ENCODE data around the gene SMAD1. TPM values are rescaled to one million over a fixed set of nuclear protein-coding genes. Genes with fewer than 3 reads are reported as not detected.
A peak's percentile ranks its signal among the peaks of the same experiment; 100 is the strongest.

SMAD1 gene
- total and polyA plus RNA-seq, 2 of the 4 experiments (the other 2 are of a cell fraction): 11.6 to 17.6 TPM

DNA sequence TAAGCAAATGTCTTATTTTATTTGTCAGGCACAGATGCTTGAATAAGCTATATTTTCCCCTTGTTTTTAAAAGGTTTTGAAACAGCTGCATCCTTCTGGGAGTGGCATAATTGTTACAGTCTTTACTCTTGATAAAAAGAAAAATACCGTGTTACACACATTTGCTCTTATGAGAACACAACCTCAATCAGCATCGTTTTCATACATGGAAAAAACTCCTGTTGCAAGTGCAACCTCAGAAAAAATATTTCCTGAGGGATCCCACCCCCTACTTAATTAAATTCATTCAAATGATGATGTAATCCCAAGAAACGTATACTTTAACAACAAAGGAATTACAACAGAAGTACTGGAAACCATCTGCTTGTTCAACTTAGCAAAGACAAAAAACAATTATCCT lies 58.6 kb downstream of the SMAD1 start:
- Histone ChIP-seq H2AK5ac (ENCODE audit: low read depth, low read length) (no peak overlapping the region), H4K20me1 (ENCODE audit: insufficient read depth, low read length) (no peaks in the 10 kb centered on the region), H3K14ac (replicated peaks; ENCODE audit: low read depth, low read length) (0 out of 2 replicates have a peak overlapping the region, but pooled peaks have one; percentile 29), H3K4me1 (ENCODE audit: control insufficient read depth, insufficient read depth, low read length) (peaks cover 15% of the 10 kb centered on the region), H3K9me3 (ENCODE audit: control insufficient read depth, insufficient read depth, low read length) (no peaks in the 10 kb centered on the region), H2AK9ac (replicated peaks; ENCODE audit: low read depth, low read length, poor library complexity) (no peak overlapping the region), H3K9me1 (ENCODE audit: insufficient read depth, low read length) (peaks cover 4% of the 10 kb centered on the region; the same call in 1 of the 2 replicates), H3K36me3 (ENCODE audit: control insufficient read depth, insufficient read depth, low read length) (peaks cover 7% of the 10 kb centered on the region), H3K4me3 (ENCODE audit: insufficient read depth, low read depth, low read length) (no peak overlapping the region), H3K79me1 (ENCODE audit: low read depth in 1 of 2, low read length in 2 of 2) (peaks cover 3 to 4% of the 10 kb centered on the region in 2 experiments; a peak in 2 of 4 replicates), H3K27me3 (ENCODE audit: control insufficient read depth, insufficient read depth, low read length) (no peaks in the 10 kb centered on the region), H3K18ac (ENCODE audit: low read depth, low read length) (peak overlapping the region; percentile 79; the same call in 1 of the 2 replicates), H3K27ac (ENCODE audit: insufficient read depth, low read length) (peak overlapping the region; percentile 57; the same call in 1 of the 2 replicates), H2BK15ac (ENCODE audit: low read depth, low read length) (no peak overlapping the region), H4K91ac (ENCODE audit: insufficient read depth, low read depth, low read length) (peak overlapping the region; percentile 53; the same call in 1 of the 2 replicates), H3K56ac (ENCODE audit: extremely low read depth, insufficient read depth, low read length) (no peak overlapping the region), H2AFZ (replicated peaks; ENCODE audit: low read length, poor library complexity) (no peak overlapping the region), H2BK20ac (ENCODE audit: low read depth, low read length) (no peak overlapping the region; the same call in 1 of the 2 replicates), H2BK5ac (ENCODE audit: low read depth, low read length, poor library complexity, severe bottlenecking) (no peak overlapping the region), H4K8ac (ENCODE audit: low read depth in 2 of 2, low read length in 2 of 2) (0 out of 4 replicates have a peak overlapping the region, but pooled peaks of 1 of the 2 experiments have one; percentile 20), H3K4ac (ENCODE audit: low read depth, low read length) (0 out of 2 replicates have a peak overlapping the region, but pooled peaks have one; percentile 4), H3K9ac (ENCODE audit: low read depth, low read length) (no peak overlapping the region), H3K4me2 (ENCODE audit: low read depth, low read length) (no peak overlapping the region), H2BK120ac (ENCODE audit: low read depth, low read length) (no peak overlapping the region), H3K23ac (ENCODE audit: low read depth, low read length) (no peak overlapping the region), H4K5ac (ENCODE audit: low read depth, low read length) (no peak overlapping the region)
- DNase-seq (peak; percentile 51), ATAC-seq (ENCODE audit: low read depth) (no peak)
- BruUV-seq (replicated peaks): no TSS peak
- POLR2A ChIA-PET (ENCODE audit: unreplicated experiment): no interaction called here
- no CpG with 5 or more reads among the region's 3 CpGs for WGBS, 2 experiments (ENCODE audit: extremely low coverage in 2 of 2, insufficient read length in 1 of 2)
- CTCF ChIA-PET: interaction anchor here (1.3 kb wide), 1 partner anchor 16 kb away, joined by 4 read pairs; no protein-coding TSS in a partner anchor
- TF ChIP-seq POLR2A (IDR thresholded peaks at IDR 0.05; ENCODE audit: low read depth, low read length): no peak
- peak; percentile 31; the same call in 1 of the 2 replicates for TF ChIP-seq CEBPB (IDR thresholded peaks at IDR 0.05; ENCODE audit: low read depth, low read length)
- dilution Hi-C loops (cut with HindIII; ENCODE audit: low sequenced_read_pairs, unreplicated experiment): no loop called here
- in situ Hi-C loops (cut with MboI; ENCODE audit: low sequenced_read_pairs): no loop called here
- intact Hi-C loops (cut with micrococcal nuclease): no loop called here
